Calu3 (cell line): ENCODE measurements around the gene SART1. TPM values are rescaled to one million over a fixed set of nuclear protein-coding genes. Genes with fewer than 3 reads are reported as not detected.

Source experiments
- BruUV-seq: library from RNA; stranded (reverse); fragments of 400-500 nt; replicated peaks from 2 replicates; lab custom pipeline; 2021; lab: Mats Ljungman, UMichigan
- CTCF ChIA-PET: fragments of 300-600 bp; sonication (Branson Sonifier 250); formaldehyde crosslinking; loops from one replicate; lab custom pipeline; 2022; ENCODE audit warnings: antibody characterized with exemption; lab: Charles Lee
- DNase-seq: peaks from one replicate; pipeline ENCODE4 v3.0.0; 2022
- H3K27ac Mint-ChIP-seq: one replicate; pipeline ENCODE4 v1.8.0; 2022; ENCODE audit warnings: mixed read lengths; ENCODE audit not compliant: unreplicated experiment
- H3K27me3 Mint-ChIP-seq: one replicate; pipeline ENCODE4 v1.8.0; 2022; ENCODE audit warnings: mixed read lengths; ENCODE audit not compliant: unreplicated experiment
- H3K36me3 Mint-ChIP-seq: one replicate; pipeline ENCODE4 v1.8.0; 2022; ENCODE audit warnings: mild to moderate bottlenecking, moderate library complexity, mixed read lengths; ENCODE audit not compliant: insufficient read depth, unreplicated experiment
- H3K4me1 Mint-ChIP-seq: one replicate; pipeline ENCODE4 v1.8.0; 2022; ENCODE audit warnings: mild to moderate bottlenecking, low read depth, mixed read lengths; ENCODE audit not compliant: unreplicated experiment
- H3K4me3 Mint-ChIP-seq: one replicate; pipeline ENCODE4 v1.8.0; 2022; ENCODE audit warnings: mild to moderate bottlenecking, low read depth, moderate library complexity, mixed read lengths; ENCODE audit not compliant: unreplicated experiment
- H3K9me3 Mint-ChIP-seq: one replicate; pipeline ENCODE4 v1.8.0; 2022; ENCODE audit warnings: low read depth, mixed read lengths; ENCODE audit not compliant: unreplicated experiment
- intact Hi-C: fragments of 100-400 bp; cut with micrococcal nuclease; formaldehyde crosslinking; loops from one replicate; pipeline ENCODE4 v1.10.0; 2022; ENCODE audit not compliant: unreplicated experiment
- total RNA-seq: library from RNA; stranded (reverse); gene quantifications from 2 replicates; pipeline ENCODE4 v1.2.3, GENCODE V29; 2022
- TF ChIP-seq, protein P1 (sequence below): fragments of 200-600 bp; IDR thresholded peaks from one replicate; pipeline ENCODE4 v1.8.0; 2022; ENCODE audit warnings: antibody characterized with exemption; ENCODE audit not compliant: unreplicated experiment

SART1 gene
- total RNA-seq, 1 experiment from 2014 or later = 47.2 TPM

DNA sequence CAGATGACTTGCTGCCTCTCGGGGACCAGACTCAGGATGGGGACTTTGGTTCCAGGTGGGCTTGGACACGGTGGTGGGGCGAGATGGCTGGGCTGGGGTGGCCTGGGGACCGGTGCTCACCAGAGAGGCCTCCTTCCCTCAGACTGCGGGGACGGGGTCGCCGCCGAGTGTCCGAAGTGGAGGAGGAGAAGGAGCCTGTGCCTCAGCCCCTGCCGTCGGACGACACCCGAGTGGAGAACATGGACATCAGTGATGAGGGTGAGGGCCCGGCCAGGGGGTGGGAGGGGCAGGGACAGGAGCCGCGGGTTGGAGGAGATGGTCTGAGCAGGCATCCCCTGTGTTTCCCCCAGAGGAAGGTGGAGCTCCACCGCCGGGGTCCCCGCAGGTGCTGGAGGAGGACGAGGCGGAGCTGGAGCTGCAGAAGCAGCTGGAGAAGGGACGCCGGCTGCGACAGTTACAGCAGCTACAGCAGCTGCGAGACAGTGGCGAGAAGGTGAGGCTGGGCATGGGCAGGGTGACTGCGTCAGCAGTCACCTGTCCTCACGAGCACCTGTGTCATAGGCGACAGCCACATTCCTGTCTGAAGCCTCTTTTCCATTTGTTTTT lies 5.9 kb downstream of the SART1 start:
- Mint-ChIP-seq H3K4me1 (peaks cover 11% of the 10 kb centered on the region), H3K36me3 (peaks cover 48% of the 10 kb centered on the region), H3K27ac (no peak overlapping the region), H3K27me3 (no peaks in the 10 kb centered on the region), H3K4me3 (no peak overlapping the region), H3K9me3 (no peaks in the 10 kb centered on the region)
- TF ChIP-seq, protein P1, sequence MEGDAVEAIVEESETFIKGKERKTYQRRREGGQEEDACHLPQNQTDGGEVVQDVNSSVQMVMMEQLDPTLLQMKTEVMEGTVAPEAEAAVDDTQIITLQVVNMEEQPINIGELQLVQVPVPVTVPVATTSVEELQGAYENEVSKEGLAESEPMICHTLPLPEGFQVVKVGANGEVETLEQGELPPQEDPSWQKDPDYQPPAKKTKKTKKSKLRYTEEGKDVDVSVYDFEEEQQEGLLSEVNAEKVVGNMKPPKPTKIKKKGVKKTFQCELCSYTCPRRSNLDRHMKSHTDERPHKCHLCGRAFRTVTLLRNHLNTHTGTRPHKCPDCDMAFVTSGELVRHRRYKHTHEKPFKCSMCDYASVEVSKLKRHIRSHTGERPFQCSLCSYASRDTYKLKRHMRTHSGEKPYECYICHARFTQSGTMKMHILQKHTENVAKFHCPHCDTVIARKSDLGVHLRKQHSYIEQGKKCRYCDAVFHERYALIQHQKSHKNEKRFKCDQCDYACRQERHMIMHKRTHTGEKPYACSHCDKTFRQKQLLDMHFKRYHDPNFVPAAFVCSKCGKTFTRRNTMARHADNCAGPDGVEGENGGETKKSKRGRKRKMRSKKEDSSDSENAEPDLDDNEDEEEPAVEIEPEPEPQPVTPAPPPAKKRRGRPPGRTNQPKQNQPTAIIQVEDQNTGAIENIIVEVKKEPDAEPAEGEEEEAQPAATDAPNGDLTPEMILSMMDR = no peak
- DNase-seq = no peak
- no TSS peak for BruUV-seq
- intact Hi-C loops = no loop called here
- CTCF ChIA-PET = no interaction called here

- Mint-ChIP-seq H3K27me3 (no peaks in the 10 kb centered on the region), H3K9me3 (no peaks in the 10 kb centered on the region), H3K4me3 (no peak overlapping the region), H3K36me3 (peaks cover 50% of the 10 kb centered on the region), H3K4me1 (peaks cover 8% of the 10 kb centered on the region), H3K27ac (no peak overlapping the region)
- BruUV-seq = no TSS peak
- TF ChIP-seq, protein P1 = no peak
- DNase-seq = no peak
- CTCF ChIA-PET = no interaction called here
- intact Hi-C loops = no loop called here
Measured at GRCh38 chr11:65968600-65969482, 7.3 kb downstream of the SART1 start.

- no peaks in the 10 kb centered on the region for H3K9me3 Mint-ChIP-seq
- CTCF ChIA-PET = interaction anchor here (0.6 kb wide), 1 partner anchor 1353 kb away, joined by 3 read pairs; no protein-coding TSS in a partner anchor
- BruUV-seq = no TSS peak
- TF ChIP-seq, protein P1 = no peak
- no peaks in the 10 kb centered on the region for H3K27me3 Mint-ChIP-seq
- intact Hi-C loops = no loop called here
- H3K36me3 Mint-ChIP-seq = peaks cover 30% of the 10 kb centered on the region
- H3K4me3 Mint-ChIP-seq = no peak overlapping the region
- H3K27ac Mint-ChIP-seq = no peak overlapping the region
- peaks cover 8% of the 10 kb centered on the region for H3K4me1 Mint-ChIP-seq
- DNase-seq = no peak
Measured at GRCh38 chr11:65972116-65972515, 10.6 kb downstream of the SART1 start.

DNA sequence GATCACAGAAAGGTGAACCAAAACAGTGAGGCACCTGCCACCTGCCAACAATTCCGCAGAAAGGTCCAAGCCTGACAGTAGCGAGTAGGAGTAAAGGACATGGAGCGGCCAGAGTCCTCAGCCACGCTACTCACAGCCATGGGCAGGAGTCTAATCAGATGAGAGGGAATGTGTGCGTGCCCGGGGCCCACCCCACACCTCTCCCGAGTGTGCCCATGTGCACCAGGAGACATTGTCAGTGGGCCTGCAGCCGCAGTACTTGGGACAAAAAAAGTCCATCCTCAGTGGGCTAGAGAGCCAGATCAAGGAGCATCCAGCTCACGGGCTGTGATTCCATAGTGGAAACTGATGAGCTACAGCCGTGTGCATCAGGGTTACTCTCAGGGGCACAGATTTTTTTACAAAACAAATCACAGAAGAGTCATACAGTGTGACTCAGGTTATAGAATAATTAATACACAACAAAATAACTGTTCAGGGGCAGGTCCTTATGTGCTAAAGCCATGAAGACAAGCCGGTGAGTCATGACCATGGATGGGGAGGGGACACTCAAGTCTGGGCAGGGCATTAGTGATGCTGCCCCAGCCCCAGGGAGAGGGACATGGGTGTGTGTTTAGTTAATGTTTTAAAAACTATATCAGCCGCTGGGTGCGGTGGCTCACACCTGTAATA lies 12.0 kb downstream of the SART1 start:
- no peak for DNase-seq
- TF ChIP-seq, protein P1 = no peak
- Mint-ChIP-seq H3K27me3 (no peaks in the 10 kb centered on the region), H3K4me1 (peaks cover 8% of the 10 kb centered on the region), H3K27ac (no peak overlapping the region), H3K4me3 (no peak overlapping the region), H3K36me3 (peaks cover 38% of the 10 kb centered on the region), H3K9me3 (no peaks in the 10 kb centered on the region)
- BruUV-seq = no TSS peak
- CTCF ChIA-PET = interaction anchor here (0.6 kb wide), 1 partner anchor 102 kb away, joined by 3 read pairs; no protein-coding TSS in a partner anchor
- intact Hi-C loops = no loop called here
